Gastrocnemius medialis (tissue), 4 donors: ENCODE data around the gene FAHD2A.

Experiments
- CTCF ChIP-seq, 5 experiments: fragments of 450-650 bp in 3 of 5; fragments of 200-600 bp in 2 of 5; sonication (generic) in 2 of 5; IDR thresholded peaks in 4 of 5; conservative IDR thresholded peaks in 1 of 5; 1 replicate in 4 of 5; 2 replicates in 1 of 5; pipeline ENCODE4 v1.5.1; 2016 to 2019; ENCODE audit warnings: antibody characterized with exemption in 5 of 5, mild to moderate bottlenecking in 3 of 5, moderate library complexity in 3 of 5
- POLR2A ChIP-seq, 2 donors: fragments of 450-650 bp; IDR thresholded peaks; one replicate each; pipeline ENCODE4 v1.6.1; 2017; ENCODE audit warnings: antibody characterized with exemption in 2 of 2, mild to moderate bottlenecking in 2 of 2, moderate library complexity in 2 of 2

- no peak for TF ChIP-seq CTCF (IDR thresholded peaks at IDR 0.05 in 4 of 5, conservative IDR thresholded peaks at IDR 0.05 in 1 of 5)
- TF ChIP-seq POLR2A (IDR thresholded peaks at IDR 0.05) = no peak
Measured at GRCh38 chr2:95388091-95388692, 14.3 kb upstream of the FAHD2A start.
